ENCODE measurements around the gene ZFAND3.

DNA sequence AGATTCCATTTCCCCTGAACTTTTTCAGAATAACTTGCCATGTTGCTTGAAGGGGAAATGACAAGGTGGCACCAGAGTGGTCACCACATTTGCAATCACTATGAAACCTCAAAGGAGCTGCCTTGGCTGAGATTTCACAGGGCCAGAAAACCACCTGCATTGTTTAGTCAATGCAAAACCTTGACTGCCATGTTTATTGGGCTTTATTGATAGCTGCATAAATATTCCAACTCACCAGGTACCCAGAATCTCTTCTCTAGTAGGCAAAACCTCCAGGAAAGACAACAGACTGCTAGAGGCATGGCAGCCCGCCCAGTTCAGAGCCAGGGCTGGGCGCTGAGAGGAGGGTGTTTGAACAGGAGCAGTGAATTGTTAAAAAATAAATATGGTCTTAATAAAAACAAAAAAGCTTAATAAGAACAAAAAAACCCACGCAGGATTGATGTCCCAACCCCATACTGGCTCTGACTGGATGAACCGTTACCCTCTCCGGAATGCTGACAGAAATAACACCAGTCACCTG lies 375.6 kb downstream of the ZFAND3 start:
- TF ChIP-seq, protein P1, sequence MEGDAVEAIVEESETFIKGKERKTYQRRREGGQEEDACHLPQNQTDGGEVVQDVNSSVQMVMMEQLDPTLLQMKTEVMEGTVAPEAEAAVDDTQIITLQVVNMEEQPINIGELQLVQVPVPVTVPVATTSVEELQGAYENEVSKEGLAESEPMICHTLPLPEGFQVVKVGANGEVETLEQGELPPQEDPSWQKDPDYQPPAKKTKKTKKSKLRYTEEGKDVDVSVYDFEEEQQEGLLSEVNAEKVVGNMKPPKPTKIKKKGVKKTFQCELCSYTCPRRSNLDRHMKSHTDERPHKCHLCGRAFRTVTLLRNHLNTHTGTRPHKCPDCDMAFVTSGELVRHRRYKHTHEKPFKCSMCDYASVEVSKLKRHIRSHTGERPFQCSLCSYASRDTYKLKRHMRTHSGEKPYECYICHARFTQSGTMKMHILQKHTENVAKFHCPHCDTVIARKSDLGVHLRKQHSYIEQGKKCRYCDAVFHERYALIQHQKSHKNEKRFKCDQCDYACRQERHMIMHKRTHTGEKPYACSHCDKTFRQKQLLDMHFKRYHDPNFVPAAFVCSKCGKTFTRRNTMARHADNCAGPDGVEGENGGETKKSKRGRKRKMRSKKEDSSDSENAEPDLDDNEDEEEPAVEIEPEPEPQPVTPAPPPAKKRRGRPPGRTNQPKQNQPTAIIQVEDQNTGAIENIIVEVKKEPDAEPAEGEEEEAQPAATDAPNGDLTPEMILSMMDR (IDR thresholded peaks at IDR 0.05; ENCODE audit: extremely low read depth in 1 of 2, insufficient read depth in 1 of 2, low read depth in 1 of 2, low read length in 2 of 2), result no peak
- TF ChIP-seq MYC (IDR thresholded peaks at IDR 0.05; ENCODE audit: low read depth, low read length) (no peak), POLR2AphosphoS5 (IDR thresholded peaks at IDR 0.05; ENCODE audit: insufficient read depth, low read depth, low read length) (no peak), GATA2 (IDR thresholded peaks at IDR 0.05; ENCODE audit: insufficient read depth, insufficient read length, low read depth, low read length) (no peak), POLR2A (IDR thresholded peaks at IDR 0.05; ENCODE audit: low read depth, low read length) (no peak)
